GM18526 (cell line): ENCODE results near the gene MANF.
A peak's percentile ranks its signal among the peaks of the same experiment; 100 is the strongest.

ENCODE experiments used
- POLR2A ChIP-seq: IDR thresholded peaks from 3 replicates; pipeline ENCODE4 v1.6.1; 2011; ENCODE audit not compliant: insufficient read length; ENCODE audit errors: extremely low read depth

The MANF gene

DNA sequence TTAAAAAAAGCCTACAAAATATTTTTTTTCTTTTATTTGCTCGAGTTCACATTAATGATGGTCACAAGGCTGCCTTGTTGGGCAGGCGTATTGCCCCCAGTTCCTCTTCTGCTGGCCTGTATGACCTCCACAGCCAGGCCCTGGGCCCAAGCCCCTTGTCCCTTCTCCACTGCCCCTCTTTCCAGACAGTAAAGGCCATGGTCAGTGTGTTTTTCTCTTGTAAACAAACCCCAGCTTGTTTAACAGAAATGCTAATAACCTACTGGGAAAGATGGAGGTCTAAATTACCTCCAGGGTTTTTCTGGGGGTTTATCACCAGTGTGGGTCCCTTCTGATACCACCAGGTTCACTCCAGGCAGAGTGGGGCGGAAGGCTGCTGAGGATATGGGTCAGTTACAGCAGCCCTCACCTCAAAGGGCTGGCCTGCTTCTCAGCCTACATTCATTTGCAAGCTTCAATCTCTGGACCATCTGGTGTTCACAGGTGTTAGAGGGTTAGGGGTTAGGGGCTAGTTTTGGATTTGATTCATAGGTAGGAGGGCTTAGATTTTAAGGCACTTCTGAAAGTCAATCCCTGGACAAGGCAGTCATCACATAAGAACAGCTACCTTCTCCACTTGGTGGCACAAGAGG is 2.0 kb upstream of the MANF start:
- TF ChIP-seq POLR2A: no peak

- TF ChIP-seq POLR2A: no peak
Observed at GRCh38 chr3:51384055-51384725, 901 bp upstream of the MANF start.

DNA sequence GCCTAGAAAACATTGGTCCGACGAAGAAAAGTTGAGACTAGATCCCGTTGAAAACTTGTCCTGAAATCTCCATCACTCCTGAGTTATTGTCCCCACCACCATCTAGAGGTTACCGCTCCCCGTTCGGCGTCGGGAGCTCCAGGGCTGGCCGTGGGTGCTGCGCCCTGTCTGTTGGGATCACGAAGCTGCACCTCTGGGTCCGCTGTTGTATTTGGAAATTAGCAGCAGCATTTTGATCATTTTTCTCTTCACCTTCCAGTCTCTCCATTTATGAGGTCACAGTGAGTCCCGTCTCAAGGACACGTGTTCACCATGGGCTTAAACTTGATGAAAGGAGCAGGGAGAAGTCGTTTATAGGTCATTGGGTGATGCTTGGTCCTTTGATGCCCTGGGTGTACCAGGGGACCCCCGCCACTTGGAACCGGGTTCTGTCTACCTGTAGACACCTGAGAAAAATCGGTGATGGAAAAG is 565 bp downstream of the MANF start:
- no peak for TF ChIP-seq POLR2A

GRCh38 chr3:51386159-51386851 is 1.2 kb downstream of the MANF start:
- no peak for TF ChIP-seq POLR2A

DNA sequence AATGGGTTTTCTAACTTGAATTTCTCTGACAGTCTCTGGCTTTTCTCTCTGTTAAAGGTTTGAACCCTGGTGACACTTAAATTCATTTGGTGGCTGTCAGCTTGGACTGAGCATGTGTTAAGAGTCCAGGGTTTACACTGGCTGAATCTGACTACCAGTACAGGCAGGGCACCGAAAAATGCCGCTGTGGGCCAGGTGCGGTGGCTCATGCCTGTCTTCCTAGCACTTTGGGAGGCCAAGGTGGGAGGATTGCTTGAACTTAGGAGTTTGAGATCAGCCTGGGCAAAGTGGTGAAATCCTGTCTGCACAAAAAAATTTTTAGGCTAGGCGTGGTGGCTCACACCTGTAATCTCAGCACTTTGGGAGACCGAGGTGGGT is 1.8 kb downstream of the MANF start:
- TF ChIP-seq POLR2A: no peak

DNA sequence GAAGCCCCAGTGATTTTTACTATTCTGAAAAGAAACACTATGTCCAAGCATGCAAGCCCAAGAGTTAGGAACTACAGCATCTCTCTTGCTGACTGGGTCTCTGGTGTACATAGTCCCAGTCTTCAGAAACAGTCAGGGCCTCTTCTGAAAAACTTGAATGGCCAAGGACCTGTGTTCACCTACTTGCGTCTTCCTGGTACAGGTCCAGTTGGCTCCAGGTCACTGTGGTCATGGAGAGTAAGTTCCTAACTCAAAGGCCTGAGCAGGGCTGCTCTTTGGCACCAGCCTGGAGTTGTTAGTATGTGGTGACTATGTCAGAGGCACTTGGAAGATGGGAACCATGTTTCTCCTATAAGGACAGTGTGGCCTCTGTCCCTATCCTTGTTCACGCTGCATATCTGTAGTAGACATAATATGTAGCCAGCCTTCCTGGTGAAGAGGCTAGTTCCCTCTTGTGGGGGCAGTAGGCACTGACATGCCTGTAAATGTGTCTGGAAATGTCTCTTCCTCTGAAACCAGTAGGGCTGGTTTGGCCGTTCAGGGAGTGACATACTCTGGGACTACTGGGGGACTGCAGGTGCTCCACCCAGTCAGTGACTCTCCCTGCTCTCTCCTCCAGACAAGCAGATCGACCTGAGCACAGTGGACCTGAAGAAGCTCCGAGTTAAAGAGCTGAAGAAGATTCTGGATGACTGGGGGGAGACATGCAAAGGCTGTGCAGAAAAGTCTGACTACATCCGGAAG is 3.4 kb downstream of the MANF start:
- no peak for TF ChIP-seq POLR2A

DNA sequence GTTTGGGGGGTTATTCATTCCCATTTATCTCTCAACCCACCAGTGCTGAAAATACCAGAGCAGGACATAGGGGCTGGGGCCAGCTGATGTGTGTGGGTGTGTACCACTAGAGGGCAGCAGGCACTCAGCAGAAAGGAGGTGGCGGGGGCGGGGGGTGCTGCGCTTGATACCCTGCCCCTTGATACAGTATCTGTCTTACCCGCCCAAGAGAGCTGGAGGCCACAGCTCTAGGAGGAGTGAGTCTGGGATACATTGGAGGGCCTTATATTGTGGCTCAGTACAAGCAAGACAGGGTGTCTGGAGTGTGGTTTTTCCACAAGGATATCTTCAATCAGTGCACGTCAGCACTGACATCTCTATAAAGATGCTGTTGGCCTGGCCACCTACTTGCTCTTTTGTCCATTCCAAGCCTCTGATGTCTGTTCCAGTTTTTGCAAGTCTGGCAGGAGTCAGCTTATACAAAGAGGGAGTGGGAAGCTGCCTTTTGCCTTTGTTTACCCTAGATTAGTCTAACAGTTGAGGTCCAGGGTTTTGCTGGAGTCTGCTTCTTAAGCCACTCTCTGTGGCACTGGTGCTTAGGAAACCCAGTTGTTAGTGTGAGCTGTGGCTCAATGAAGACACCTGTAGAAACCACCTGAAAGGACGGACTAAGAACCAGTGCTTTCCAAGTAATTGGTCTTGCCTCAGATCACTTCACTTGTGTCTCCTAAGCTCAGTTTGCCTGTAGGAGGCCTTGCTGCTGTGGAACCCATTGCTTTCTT is 4.5 kb downstream of the MANF start:
- no peak for TF ChIP-seq POLR2A

DNA sequence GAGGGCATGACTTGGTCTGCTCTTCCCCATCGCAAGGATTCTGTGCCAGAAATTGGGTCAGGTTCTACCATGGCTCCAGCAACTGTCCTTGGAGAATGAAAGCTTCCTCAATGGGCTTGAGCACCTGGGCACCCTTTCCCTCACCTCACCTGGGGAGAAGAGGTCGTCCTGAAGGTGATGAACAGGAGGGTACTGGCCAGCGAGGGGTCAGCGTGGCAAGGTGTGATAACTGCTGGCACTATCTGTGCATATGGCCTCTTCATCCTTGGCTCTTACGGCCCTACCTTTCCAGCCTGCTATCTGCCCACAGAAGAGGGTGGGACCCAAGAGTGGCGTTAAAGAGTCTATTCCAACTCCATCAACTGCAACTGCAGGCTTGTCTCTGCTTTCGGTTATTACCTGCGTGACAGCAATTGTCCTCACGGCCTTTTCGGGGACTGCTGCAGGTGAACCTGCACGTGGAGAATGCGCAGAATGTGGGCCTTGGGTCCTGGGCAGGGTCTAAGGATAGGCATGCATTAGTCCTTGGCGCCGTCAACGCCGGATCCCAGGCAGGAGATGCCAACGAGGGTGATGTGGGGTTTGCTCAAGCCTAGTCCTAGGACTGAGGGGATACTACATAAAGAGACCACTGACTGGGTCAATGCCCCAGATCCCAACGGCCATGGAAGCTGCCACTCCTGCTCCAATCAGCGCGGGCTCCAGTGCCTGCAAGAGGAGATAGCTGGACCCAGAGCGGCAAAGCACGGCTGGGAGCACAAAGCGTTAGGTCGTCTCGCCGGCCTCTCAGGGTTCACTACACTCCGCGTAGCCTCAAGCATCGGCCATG is 5.4 kb downstream of the MANF start:
- TF ChIP-seq POLR2A: no peak

DNA sequence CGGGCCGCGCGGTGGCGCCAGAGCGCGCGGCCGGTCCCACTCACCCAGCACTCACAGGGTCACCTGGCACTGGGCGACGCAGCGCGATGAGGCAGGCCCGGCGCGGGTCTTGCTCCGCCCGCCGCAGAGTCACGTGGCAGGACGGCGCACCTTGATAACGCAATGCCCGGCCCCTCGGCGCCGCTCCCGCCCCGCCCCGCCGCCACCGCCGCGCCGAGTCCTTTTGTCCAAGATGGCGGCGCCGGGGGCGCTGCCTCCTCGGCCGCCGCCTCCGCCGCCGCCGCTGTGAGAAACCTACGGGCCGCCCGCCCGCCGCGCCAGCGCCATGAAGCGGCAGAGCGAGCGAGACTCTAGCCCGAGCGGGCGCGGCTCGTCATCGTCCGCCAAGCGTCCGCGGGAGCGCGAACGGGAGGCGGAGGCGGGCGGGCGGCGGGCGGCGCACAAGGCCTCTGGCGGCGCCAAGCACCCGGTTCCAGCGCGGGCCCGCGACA is 6.0 kb downstream of the MANF start, which contains the start of gene RBM15B:
TSS of gene RBM15B (plus strand) at position 211 of the 491 bp plus-strand sequence. CDS start at position 326, 115 bp downstream.
- peak; percentile 70 for TF ChIP-seq POLR2A

- TF ChIP-seq POLR2A: no peak
Observed at GRCh38 chr3:51391566-51392354, 6.7 kb downstream of the MANF start.

DNA sequence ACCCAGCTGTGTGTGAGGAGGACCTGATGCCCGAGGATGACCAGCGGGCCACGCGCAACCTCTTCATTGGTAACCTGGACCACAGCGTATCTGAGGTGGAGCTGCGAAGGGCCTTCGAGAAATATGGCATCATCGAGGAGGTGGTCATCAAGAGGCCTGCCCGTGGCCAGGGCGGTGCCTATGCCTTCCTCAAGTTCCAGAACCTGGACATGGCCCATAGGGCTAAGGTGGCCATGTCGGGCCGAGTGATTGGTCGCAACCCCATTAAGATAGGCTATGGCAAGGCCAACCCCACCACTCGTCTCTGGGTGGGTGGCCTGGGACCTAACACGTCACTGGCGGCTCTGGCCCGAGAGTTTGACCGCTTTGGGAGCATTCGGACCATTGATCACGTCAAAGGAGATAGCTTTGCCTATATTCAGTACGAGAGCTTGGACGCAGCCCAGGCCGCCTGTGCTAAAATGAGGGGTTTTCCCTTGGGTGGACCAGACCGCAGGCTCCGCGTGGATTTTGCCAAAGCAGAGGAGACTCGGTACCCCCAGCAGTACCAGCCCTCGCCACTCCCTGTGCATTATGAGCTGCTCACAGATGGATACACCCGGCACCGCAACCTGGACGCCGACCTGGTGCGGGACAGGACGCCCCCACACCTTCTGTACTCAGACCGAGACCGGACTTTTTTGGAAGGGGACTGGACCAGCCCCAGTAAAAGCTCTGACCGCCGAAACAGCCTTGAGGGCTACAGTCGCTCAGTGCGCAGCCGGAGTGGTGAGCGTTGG is 7.5 kb downstream of the MANF start:
- no peak for TF ChIP-seq POLR2A

DNA sequence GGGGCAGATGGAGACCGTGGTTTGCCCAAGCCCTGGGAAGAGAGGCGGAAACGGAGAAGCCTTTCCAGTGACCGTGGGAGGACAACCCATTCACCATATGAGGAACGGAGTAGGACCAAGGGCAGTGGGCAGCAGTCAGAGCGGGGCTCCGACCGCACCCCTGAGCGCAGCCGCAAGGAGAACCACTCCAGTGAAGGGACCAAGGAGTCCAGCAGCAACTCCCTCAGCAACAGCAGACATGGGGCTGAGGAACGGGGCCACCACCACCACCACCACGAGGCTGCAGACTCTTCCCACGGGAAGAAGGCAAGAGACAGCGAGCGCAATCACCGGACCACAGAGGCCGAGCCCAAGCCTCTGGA is 8.0 kb downstream of the MANF start:
- no peak for TF ChIP-seq POLR2A
